Subcutaneous adipose tissue (tissue), 4 donors: ENCODE measurements around the gene PLOD3. TPM values are rescaled to one million over a fixed set of nuclear protein-coding genes. Genes with fewer than 3 reads are reported as not detected.

ENCODE experiments used
- total RNA-seq, 4 donors: library from RNA; depleted of rRNA; stranded (reverse); fragments of >200 nt; gene quantifications; one replicate each; pipeline ENCODE4 v1.1.0, GENCODE V29; 2016
- TF ChIP-seq, protein P1 (sequence below): fragments of 450-650 bp; IDR thresholded peaks from one replicate; pipeline ENCODE4 v1.5.1; 2016; ENCODE audit warnings: low read depth, mild to moderate bottlenecking, control low read depth, antibody characterized with exemption, moderate library complexity

Gene PLOD3
- total RNA-seq, 4 donors from 2014 or later = 35.7 to 45.0 (median 42.6) TPM

DNA sequence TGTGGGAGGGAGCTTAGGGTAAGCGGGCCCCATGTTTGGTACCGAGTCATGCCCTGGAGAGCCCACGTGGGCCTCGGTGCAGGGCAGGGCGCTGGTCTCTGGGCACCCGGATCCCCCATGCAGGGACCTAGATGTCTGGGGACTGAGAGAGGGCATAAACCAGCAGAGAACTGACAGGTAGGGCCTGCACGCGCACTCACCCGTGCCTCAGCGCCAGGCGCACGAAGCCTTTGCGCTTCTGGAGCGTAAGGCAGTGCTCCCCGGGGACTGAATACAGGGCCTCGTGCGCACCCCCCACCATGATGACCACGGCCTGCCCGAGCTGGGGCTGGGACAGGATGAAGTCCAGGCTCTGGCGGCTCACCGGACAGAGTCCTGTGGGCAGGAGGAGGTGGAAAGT is 19.4 kb downstream of the PLOD3 start:
- TF ChIP-seq, protein P1, sequence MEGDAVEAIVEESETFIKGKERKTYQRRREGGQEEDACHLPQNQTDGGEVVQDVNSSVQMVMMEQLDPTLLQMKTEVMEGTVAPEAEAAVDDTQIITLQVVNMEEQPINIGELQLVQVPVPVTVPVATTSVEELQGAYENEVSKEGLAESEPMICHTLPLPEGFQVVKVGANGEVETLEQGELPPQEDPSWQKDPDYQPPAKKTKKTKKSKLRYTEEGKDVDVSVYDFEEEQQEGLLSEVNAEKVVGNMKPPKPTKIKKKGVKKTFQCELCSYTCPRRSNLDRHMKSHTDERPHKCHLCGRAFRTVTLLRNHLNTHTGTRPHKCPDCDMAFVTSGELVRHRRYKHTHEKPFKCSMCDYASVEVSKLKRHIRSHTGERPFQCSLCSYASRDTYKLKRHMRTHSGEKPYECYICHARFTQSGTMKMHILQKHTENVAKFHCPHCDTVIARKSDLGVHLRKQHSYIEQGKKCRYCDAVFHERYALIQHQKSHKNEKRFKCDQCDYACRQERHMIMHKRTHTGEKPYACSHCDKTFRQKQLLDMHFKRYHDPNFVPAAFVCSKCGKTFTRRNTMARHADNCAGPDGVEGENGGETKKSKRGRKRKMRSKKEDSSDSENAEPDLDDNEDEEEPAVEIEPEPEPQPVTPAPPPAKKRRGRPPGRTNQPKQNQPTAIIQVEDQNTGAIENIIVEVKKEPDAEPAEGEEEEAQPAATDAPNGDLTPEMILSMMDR = no peak

DNA sequence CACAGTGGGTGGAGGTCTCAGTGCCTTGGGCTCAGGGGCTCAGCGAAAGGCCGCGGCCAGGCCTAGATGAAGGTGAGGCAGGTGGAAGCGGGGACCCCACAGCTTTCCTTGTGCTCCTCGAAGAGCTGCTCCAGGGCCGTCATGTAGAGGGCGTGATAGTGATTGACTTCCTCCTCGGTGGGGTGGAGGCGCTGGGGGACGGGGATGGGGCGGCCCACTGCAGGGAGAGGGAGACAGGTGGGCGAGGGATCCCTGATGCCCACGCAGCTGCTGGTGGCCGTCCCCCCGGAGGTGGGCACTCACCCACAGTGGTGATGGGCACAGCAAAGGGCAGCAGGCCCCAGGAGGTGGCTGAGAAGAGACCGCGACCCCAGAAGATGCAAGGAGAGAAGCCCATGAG is 21.5 kb downstream of the PLOD3 start:
- TF ChIP-seq, protein P1 = no peak

DNA sequence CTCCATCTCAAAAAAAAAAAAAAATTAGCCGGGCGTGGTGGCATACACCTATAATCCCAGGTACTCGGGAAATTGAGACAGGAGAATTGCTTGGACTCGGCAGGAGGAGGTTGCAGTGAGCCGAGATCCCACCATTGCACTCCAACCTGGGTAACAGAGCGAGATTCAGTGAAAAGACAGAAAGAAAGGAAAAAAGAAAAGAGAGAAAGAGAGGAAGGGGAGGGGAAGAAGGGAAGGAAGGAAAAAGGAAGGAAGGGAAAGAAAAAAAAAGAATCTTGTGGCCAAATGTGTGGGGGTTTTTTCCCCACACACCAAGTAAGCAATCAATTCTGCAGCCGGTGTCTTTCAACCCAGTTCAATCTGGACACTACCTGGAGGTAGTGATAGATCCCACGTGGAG is 28.3 kb downstream of the PLOD3 start:
- TF ChIP-seq, protein P1 = no peak

DNA sequence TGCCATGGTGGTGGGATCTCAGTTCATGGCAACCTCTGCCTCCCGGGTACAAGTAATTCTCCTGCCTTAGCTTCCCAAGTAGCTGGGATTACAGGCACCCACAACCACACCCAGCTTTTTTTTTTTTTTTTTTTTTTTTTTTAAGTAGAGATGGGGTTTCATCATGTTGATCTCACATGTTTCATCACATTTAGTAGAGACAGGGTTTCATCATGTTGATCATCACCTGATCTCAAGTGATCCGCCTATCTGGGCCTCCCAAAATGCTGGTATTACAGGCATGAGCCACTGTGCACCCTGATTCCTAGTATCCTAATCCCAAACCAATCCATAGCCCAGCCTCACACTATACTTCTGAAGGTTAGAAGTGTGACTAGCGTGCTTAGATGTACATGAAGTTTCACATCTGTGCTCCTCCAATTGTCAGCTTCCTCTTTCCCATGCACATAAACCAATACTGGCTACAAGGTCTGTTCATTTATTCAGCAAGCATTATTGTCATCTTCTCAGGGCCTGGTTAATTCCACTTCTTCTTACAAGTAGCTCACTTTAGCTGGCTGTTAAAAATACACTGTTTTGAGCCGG is 30.4 kb downstream of the PLOD3 start:
- TF ChIP-seq, protein P1 = no peak

DNA sequence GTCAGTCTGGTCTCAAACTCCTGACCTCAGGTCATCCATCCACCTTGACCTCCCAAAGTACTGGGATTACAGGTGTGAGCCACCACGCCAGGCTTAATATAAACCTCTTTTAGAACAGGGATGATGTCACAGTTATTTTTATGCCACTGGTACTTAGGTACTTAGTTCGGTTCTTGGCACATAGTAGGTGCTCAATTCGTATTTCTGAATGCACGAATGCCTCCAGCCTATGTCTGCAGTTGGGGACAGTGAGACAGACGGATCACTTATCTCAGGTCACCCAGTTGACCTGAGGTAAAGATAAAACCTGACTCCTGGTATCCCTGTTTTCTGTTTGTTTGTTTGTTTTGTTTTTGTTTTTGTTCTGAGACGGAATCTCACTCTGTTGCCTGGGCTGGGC is 31.2 kb downstream of the PLOD3 start:
- TF ChIP-seq, protein P1 = no peak

DNA sequence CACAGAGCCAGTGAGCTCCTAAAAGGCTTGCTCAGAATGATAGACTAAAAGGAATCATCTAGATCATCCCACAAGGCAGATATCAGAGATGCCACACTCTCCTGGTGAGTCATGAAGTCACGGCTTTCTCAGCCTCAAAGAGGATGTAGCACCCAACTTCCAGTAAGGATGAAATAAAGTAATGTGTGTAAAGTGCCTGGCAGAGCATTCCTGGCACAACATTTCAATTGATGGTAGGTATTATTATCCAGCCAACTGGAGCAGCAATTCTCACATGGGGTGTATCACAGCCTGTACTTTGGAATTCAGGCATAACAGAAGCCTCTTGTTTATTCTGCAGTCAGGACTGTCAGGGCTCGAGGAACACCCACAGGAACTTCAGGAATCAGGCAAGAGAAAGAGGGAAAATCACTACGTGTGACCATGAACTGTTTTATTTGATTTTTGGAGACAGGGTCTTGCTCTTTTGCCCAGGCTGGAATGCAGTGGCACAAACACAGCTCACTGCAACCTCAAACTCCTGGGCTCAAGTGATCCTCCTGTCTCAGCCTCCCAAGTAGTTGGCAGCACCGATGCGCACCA is 32.0 kb downstream of the PLOD3 start:
- TF ChIP-seq, protein P1 = no peak

DNA sequence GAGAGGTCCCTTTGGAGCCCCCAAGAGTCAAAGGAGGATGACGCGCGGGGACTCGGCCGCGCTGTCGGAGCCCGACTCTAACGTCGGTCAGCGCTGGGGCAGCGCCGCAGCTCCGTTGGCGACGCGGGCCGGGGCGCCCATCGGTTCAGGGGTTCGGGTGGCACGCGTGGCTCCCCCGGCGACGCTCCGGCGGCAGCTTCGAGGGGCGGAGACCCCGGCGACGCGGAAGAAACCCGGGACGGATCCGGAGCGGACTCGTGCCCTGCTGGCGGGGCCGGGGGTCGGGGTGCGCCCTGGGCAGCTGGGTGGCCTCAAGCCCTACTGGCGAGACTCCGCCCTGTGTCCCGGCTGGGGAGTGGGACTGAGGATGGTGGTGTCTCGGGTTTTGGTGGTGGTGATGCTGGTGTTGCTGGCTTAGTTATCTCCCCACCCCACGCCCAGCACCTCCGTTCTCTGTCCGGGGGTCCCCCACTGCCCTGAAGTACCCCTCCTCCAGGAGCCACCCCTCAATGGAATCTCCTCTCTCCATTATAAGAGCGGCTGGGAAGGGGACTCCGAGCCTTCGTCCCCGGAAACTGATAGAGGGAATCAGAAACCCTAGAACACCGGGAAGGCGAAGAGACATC is 37.1 kb downstream of the PLOD3 start, which contains the start of gene NAT16:
Gene NAT16 (minus strand): TSS at position 164 of the 626 bp plus-strand sequence. CDS start 5,486 bp downstream, outside the sequence.
- TF ChIP-seq, protein P1 = no peak
